HG03469 (cell line): ENCODE results near the gene ADAP1.
"Not testable (repeated sequence)": the region's sequence is repeated elsewhere in the genome, so short reads cannot be mapped to it uniquely, and the experiment has no call there.

ENCODE experiments used
- ATAC-seq: cut with Tn5 transposase; IDR thresholded peaks from one replicate; pipeline ENCODE4 v1.9.1; 2021; ENCODE audit warnings: mild to moderate bottlenecking, moderate library complexity, moderate number of reproducible peaks; ENCODE audit not compliant: unreplicated experiment

ADAP1 gene

DNA sequence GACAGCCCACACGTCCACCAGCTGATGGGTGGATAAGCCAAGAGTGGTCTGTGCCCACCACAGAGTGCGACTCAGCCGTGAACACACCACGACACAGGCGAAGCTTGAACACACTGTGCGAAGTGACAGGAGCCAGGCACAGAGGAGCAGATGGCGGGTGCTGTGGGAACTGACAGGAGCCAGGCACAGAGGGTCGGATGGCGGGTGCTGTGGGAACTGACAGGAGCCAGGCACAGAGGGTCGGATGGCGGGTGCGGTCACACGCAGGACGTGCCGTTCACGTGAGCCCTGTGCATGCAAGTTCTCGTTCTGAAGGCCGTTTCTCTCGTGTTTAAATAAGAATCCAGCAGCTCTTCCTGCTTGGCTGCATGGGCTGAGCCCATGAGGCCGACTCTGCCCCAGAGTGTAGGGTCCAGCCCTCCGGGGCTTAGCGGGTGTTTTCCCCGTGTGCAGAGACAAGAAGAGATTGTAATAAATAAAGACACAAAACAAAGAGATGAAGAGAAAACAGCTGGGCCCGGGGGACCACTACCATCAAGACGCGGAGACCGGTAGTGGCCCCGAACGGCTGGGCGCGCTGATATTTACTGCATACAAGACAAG lies 5.9 kb upstream of the ADAP1 start:
- no peak for ATAC-seq

- ATAC-seq = not testable (repeated sequence)
These were observed 5.3 kb upstream of the ADAP1 start for GRCh38 chr7:959740-960139.

DNA sequence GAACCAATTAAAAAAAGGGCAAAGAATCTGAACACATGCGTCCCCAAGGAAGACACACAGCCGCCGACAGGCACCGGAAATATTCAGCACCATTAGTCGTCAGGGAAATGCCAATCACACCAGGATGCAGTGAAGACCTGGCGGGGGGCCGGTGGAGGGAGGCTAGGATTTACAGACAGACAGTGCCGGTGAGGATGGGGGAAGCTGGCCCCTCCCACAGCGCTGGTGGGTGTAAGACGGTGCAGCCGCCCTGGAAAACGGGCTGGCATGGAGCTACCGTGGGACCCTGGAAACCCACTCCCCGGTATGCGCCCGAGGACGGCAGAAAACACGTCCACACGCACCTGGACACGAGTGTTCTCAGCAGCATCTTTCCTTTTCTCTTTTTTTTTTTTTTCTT lies 4.8 kb upstream of the ADAP1 start:
- no peak for ATAC-seq

DNA sequence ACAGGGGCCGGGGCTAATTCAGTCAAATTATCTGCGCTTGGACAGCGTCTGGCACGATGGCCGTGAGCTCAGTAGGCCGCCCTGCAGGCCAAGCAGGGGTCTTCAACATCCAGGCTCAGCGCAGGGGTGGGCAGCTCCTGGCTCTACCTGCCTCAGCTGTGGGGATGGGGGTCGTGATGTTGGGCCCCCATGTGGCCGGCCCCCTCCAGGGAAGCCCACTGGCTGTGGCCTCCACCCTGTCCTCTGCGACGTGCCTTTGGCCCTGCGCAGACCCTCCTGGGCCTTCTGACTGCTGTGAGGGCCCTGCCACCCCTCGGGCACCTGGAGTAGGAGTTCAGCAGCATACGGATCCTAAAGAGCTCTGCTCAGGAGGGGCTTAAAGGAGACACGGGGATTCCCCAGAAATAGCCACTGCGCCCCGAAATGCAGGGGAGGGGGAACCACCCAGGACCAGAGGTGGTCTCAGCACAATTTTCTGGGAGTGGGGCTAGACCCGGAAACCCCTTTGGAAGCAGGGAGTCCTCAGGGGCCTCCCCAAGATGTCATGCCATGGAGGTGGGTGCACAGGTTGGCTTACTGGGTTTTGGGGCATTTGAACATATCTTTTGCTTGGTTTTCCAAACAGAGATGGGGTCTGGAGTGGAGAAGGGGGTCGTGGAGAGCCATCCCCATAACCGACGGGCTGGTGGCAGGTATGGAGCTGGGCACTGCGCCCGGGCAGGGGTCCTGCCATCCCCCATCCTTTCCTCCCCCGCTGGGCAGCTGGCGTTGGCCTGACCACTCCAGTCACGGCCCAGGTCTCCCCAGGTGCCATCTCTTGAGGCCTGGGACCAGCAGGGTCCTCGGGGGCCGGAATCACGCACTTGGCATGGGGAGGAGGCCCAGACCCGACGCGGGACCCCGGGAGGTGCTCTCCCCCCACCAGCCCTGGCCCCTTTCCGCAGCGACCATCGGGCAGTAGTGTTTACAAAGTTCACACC lies 4.0 kb upstream of the ADAP1 start:
- no peak for ATAC-seq

- no peak for ATAC-seq
These were observed 3.1 kb upstream of the ADAP1 start for GRCh38 chr7:957418-958220.

DNA sequence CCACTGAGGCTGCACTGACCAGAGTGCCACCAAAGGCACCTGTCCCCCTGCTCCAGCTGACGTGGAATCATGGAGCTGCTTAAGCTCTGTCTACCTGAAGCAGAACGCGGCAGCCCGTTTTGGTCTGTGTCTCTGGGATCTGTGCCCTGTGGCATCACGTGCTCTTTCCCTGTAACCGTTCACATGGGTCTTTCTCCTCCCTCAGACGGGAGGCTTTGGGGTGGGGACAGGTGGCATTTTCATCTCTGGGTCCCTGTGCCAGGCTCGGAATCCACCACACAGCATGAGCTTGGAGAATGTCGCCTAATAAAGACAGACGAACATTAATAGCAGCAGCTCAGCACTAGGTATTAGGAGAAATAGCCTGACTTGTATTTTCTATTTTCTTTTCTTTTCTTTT lies 1.6 kb upstream of the ADAP1 start:
- no peak for ATAC-seq

DNA sequence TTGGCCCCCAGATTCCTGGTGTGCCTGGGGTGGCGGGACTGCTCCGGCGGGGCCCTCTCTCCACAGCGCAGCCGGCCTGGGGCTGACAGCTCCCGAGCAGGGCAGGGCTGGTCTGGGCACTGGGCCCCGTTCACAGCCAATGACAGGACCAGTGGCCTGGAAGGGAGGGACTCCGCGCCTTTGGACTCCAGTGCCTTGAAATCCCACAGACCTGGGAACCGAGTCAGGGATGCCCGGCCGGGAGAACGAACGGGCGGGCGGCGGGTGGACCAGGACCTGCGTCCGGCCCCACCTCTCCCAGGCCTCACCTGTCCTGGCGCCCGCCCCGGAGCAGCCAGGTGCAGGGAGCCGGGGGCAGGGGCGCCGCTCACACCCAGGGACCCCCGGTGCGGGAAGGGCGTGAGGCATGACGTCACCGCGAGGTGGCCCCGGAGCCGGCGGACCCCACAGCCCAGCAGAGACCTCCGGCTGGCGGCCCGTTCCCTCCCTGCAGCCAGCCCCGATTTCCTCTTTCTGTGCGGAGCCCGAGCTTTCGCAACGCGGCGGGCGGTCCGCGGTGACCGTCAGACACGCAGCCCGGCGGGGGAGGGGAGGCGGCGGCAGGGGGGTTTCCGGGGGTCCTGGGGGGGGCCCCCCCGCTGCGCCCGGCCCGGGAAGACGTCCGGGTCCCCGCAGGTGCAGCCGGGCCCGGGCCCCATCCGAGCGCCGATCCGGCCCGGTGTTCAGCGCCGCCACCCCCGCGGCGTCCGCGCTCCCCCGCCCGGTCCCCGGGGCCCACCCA lies 743 bp downstream of the ADAP1 start:
- no peak for ATAC-seq

- ATAC-seq = no peak
These were observed 1.7 kb downstream of the ADAP1 start for GRCh38 chr7:952548-953441.

DNA sequence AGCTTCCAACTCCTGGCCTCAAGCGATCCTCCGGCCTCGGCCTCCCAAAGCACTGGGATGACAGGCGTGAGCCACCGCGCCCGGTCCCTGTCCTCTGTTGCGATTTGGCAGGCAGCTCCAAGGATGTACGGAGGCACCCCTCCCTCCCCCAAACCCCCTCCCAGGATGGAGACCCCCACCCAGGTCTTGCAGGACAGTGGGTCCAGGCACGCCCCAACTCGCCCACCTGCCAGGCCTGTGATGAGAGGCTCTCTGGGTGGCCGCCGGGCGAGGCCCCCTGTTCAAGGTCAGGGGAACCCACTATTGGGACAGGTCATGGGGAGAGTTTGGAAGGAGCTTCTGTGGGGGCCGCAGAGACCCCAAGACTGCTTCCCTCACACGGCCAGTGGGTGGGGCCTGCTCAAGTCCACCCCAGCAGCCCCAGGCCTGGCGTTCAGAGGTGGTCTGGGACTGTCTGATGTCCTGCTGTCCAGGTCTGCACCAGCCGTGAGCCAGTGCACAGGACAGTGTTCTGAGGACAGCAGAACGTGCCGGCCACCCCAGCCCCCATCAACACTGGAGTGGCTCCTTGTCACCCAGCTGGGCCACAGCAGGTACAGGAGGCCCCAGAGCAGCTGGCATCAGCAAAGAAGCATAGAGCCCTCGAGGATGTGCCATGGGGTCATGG lies 2.5 kb downstream of the ADAP1 start:
- ATAC-seq = no peak

- ATAC-seq = no peak
These were observed 5.2 kb downstream of the ADAP1 start for GRCh38 chr7:949021-949934.

- ATAC-seq = no peak
These were observed 6.9 kb downstream of the ADAP1 start for GRCh38 chr7:947391-948210.

- ATAC-seq = no peak
These were observed 8.1 kb downstream of the ADAP1 start for GRCh38 chr7:946256-946996.

DNA sequence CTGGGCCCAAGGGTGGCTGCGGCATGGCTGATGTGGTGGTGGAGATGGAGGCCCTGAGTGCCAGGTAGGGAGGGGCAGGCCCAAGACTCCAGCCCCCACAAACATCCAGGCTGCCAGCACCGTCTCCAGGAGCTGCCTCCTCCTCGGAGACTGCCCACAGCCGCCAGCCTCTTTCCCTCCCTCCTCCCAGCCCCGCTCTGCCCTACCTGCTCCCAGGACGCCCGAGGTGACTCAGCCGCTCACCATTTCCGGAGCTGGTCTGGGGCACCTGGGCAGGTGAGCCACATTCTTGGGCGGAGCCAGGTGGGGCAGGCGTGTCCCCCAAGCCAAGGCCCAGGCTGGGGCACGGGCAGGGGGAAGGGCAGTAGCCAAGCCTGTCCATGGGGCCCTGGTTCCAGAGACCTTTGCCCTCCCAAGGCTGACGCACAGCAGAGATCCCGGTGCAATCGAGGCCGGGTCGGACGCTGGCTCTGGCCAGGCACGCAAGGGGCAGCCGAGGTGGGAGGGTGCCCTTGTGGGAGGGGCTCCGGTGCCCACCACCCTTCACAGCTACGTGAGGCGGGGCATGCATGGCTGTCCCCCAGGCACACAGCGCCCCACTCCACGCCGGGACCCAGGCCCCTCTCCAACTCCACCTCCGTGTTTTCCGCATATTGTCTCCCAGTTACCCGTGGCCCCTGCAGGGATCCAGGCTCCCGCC lies 8.8 kb downstream of the ADAP1 start:
- ATAC-seq = no peak

- ATAC-seq = no peak
These were observed 9.3 kb downstream of the ADAP1 start for GRCh38 chr7:945147-945555.

DNA sequence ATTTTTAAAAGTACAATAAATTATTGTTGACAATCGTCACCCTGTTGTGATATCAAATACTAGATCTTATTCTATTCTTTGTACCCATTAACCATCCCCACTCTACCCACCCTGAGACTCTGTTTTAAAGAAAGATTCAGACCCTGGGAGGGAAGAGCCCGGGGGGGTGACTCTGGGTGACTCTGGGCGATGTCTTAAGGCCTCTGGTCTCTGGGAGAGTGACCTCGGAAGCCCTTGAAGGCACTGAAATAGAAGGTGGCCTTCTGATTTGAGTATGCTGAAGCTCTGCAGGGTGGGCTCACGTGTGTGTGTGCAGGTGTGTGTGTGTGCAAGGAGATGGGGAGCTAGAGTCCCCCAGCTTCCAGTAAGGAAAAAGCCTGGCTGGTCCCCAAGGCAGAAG lies 9.7 kb downstream of the ADAP1 start:
- ATAC-seq = no peak

- ATAC-seq = not testable (repeated sequence)
These were observed 10.7 kb downstream of the ADAP1 start for GRCh38 chr7:943793-944192.
